Lung (tissue), 12 donors: Measurements from ENCODE around the gene CLIP2. TPM values are rescaled to one million over a fixed set of nuclear protein-coding genes. Genes with fewer than 3 reads are reported as not detected.
A peak's percentile ranks its signal among the peaks of the same experiment; 100 is the strongest.
"Not testable (repeated sequence)": the region's sequence is repeated elsewhere in the genome, so short reads cannot be mapped to it uniquely, and the experiment has no call there.

ENCODE experiments used
- ATAC-seq: fragments of 200-7000 bp; cut with Tn5 transposase; one replicate; pipeline ENCODE4 v1.9.1; 2020; ENCODE audit warnings: moderate number of reproducible peaks; ENCODE audit not compliant: insufficient read depth, low FRiP score
- DNase-seq, 3 donors: peaks; one replicate each; pipeline ENCODE4 v3.0.0-alpha.2; 2013 to 2017
- H3K27ac ChIP-seq, 2 donors: one replicate each; pipeline ENCODE4 v1.5.1; 2013; ENCODE audit warnings: mild to moderate bottlenecking in 2 of 2, moderate library complexity in 2 of 2, control low read depth in 1 of 2, inconsistent platforms in 1 of 2, low read depth in 1 of 2, low read length in 1 of 2
- H3K27me3 ChIP-seq, 3 donors: one replicate each; pipeline ENCODE4 v1.5.1; 2013; ENCODE audit warnings: low read length in 2 of 3; ENCODE audit not compliant: control insufficient read depth in 3 of 3, insufficient read depth in 3 of 3
- H3K36me3 ChIP-seq, 4 donors: one replicate each; pipeline ENCODE4 v1.5.1; 2013; ENCODE audit warnings: low read length in 4 of 4, mild to moderate bottlenecking in 1 of 4, moderate library complexity in 1 of 4; ENCODE audit not compliant: control insufficient read depth in 4 of 4, insufficient read depth in 4 of 4
- H3K4me1 ChIP-seq, 5 donors: one replicate each; pipeline ENCODE4 v1.5.1; 2013; ENCODE audit warnings: low read length in 5 of 5, mild to moderate bottlenecking in 2 of 5, moderate library complexity in 1 of 5; ENCODE audit not compliant: control insufficient read depth in 5 of 5, insufficient read depth in 5 of 5
- H3K4me3 ChIP-seq: one replicate; pipeline ENCODE4 v1.5.1; 2013; ENCODE audit warnings: mild to moderate bottlenecking, control low read depth, moderate library complexity
- H3K9ac ChIP-seq, 2 donors: one replicate each; pipeline ENCODE4 v1.5.1; 2013; ENCODE audit warnings: low read length in 2 of 2, control low read depth in 1 of 2; ENCODE audit not compliant: insufficient read depth in 1 of 2
- H3K9me3 ChIP-seq, 4 donors: one replicate each; pipeline ENCODE4 v1.5.1; 2013; ENCODE audit warnings: low read length in 3 of 4, mild to moderate bottlenecking in 1 of 4, moderate library complexity in 1 of 4; ENCODE audit not compliant: control insufficient read depth in 4 of 4, insufficient read depth in 3 of 4
- CTCF ChIP-seq: IDR thresholded peaks from 2 replicates; pipeline ENCODE4 v1.5.1; 2012; ENCODE audit warnings: mild to moderate bottlenecking; ENCODE audit errors: control extremely low read depth, extremely low read depth
- WGBS, 2 donors: extraction: QIAGEN DNeasy Blood & Tissue Kit; methylation state at CpG; one replicate each; pipeline ENCODE4 v1.1.7; 2013; 5-methylcytosine and 5-hydroxymethylcytosine counted together
- polyA plus RNA-seq, 2 donors: library from polyadenylated mRNA; stranded (reverse); fragments of 200-250 nt; gene quantifications; one replicate each; pipeline ENCODE4 v1.2.1, GENCODE V29; 2013
- total RNA-seq, 2 donors: library from RNA; depleted of rRNA in 1 of 2; stranded (reverse); fragments of >200 nt in 1 of 2; gene quantifications; one replicate each; pipeline ENCODE4 v1.2.1, GENCODE V29; 2014 to 2021
- donor health status: control.
- donor health status: control.
- donor health status: Bipolar disorder and iron deficiency.
- donor health status: healthy.
- donor health status: DM: yes; HTN: yes; CAD: no.

Gene CLIP2
- total and polyA plus RNA-seq, 4 donors, result 7.9 to 27.0 (median 14.9) TPM

GRCh38 chr7:74400420-74401136 lies 111.4 kb downstream of the CLIP2 start:
- Histone ChIP-seq H3K36me3 (peaks cover 0 to 22% (median 12%) of the 10 kb centered on the region in 4 donors), H3K4me3 (no peak overlapping the region), H3K27me3 (no peaks in the 10 kb centered on the region), H3K27ac (no peak overlapping the region), H3K9ac (no peak overlapping the region), H3K9me3 (peaks cover 0 to 3% (median 1%) of the 10 kb centered on the region in 4 donors), H3K4me1 (no peaks in the 10 kb centered on the region)
- TF ChIP-seq CTCF, result no peak
- DNase-seq (no peak), ATAC-seq (no peak)
- 87 to 92% methylated on average over 22 of the region's 22 CpGs for WGBS, 2 donors

- Histone ChIP-seq H3K4me1 (no peaks in the 10 kb centered on the region), H3K27me3 (no peaks in the 10 kb centered on the region), H3K9ac (no peak overlapping the region), H3K36me3 (peaks cover 0 to 22% (median 6%) of the 10 kb centered on the region in 4 donors), H3K9me3 (no peaks in the 10 kb centered on the region), H3K27ac (no peak overlapping the region), H3K4me3 (no peak overlapping the region)
- ATAC-seq, result no peak
- TF ChIP-seq CTCF, result peak; percentile 92
- WGBS, 2 donors, result 42 to 46% methylated on average over 14 of the region's 14 CpGs
- DNase-seq, result peak; percentile 73 to 74 (median 73)
These were observed 112.1 kb downstream of the CLIP2 start for GRCh38 chr7:74401137-74401859.

- H3K36me3 ChIP-seq, result peaks cover 0 to 18% (median 2%) of the 10 kb centered on the region in 4 donors
- WGBS, 2 donors, result 92 to 98% methylated on average over 3 of the region's 3 CpGs
- H3K27ac ChIP-seq, H3K4me3 ChIP-seq, DNase-seq, H3K9me3 ChIP-seq, H3K4me1 ChIP-seq, H3K27me3 ChIP-seq, H3K9ac ChIP-seq, ATAC-seq: not testable (repeated sequence)
These were observed 113.5 kb downstream of the CLIP2 start for GRCh38 chr7:74402668-74403067.
